GM12892 (cell line): Measurements from ENCODE around the gene MPG.

Experiments
- POLR2A ChIP-seq: IDR thresholded peaks from 2 replicates; pipeline ENCODE4 v1.6.1; 2011; ENCODE audit warnings: low read depth, low read length, control low read depth
- POLR2AphosphoS5 ChIP-seq: IDR thresholded peaks from 2 replicates; pipeline ENCODE4 v1.6.1; 2011; ENCODE audit warnings: low read depth, low read length, control low read depth

GRCh38 chr16:102060-102855 is 24.2 kb downstream of the MPG start:
- TF ChIP-seq POLR2AphosphoS5 (no peak), POLR2A (no peak)
